CD4-positive, alpha-beta T cell treated with Interleukin-1 beta for 1 hour (primary cell): Measurements from ENCODE around the gene ZBTB16.

ENCODE experiments used
- DNase-seq, 2 donors: peaks; one replicate each; pipeline ENCODE4 v3.0.0-alpha.2; 2020 to 2022

ZBTB16 gene

DNA sequence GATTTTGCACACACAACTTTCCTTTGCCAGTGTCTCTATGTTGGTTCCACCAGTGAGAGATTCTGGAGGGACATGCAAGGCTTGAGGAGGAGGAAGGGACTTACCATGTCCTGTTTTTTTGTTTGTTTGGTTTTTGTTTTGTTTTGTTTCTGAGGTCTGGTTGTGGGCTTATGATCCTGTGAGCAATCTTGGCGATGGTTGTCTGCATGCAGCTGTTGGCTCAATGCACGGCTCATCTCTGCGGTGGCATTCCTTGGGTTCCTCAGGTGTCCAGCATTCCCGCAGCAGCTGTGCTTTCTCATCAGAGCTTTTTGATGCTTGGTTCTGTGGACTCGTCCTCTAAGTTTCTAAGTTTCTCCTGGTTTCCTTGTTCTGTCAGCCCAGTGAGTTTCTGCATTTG is 231.9 kb downstream of the ZBTB16 start:
- DNase-seq = no peak

DNA sequence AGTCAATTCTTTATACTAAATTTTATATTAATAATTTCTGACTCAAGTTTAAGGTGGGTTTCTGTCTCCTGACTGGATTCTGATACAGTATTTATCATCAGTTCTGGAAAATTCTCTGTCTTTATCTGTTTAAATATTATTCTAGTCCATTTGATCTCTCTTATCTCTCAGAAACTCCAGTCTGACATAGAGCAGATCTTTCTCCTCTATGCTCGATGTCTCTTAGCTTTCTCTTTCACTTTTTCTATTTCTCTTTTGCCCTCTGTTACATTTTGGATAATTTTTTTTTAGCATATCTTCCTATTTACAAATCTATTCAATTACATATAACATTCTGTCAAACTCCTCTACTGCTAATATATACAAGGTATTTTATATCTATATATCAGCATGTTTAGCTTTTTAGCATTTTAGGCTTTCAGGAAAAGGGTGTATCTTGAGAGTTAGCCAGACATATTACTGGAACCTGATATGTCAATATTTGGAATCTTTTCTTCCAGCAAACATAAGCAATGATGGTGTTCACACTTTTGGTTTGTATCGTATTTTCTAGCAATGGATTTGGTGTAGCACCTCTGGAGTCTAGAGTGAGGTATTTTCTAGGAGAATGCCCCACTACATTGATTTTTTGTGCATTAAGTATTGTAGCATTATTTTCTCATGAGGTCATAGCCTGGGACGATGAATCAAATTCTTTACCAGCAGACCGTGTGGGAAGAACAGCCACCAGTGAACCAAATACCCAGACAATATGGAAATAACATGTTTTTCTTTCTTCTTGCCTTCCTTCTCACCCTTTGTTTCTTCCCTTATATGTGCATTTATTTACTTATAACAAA is 232.6 kb downstream of the ZBTB16 start:
- DNase-seq = no peak

DNA sequence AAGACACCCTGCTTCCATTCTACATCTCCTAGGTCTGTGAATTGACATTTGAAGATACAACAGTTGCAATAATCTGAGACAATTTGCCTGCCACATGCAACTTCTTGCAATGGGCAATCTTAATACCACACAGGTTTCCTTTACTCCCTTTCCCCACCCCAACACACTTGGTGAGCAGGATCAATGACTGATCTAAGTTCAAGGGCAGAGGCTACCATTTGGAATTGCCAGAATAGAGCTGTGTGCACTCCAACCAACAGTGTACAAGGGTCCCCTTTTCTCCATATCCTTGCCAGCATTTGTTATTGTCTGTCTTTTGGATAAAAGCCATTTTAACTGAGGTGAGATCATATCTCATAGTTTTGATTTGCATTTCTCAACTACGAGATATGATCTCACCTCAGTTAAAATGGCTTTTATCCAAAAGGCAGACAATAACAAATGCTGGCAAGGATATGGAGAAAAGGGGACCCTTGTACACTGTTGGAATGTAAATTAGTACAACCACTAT is 233.7 kb downstream of the ZBTB16 start:
- DNase-seq = no peak

DNA sequence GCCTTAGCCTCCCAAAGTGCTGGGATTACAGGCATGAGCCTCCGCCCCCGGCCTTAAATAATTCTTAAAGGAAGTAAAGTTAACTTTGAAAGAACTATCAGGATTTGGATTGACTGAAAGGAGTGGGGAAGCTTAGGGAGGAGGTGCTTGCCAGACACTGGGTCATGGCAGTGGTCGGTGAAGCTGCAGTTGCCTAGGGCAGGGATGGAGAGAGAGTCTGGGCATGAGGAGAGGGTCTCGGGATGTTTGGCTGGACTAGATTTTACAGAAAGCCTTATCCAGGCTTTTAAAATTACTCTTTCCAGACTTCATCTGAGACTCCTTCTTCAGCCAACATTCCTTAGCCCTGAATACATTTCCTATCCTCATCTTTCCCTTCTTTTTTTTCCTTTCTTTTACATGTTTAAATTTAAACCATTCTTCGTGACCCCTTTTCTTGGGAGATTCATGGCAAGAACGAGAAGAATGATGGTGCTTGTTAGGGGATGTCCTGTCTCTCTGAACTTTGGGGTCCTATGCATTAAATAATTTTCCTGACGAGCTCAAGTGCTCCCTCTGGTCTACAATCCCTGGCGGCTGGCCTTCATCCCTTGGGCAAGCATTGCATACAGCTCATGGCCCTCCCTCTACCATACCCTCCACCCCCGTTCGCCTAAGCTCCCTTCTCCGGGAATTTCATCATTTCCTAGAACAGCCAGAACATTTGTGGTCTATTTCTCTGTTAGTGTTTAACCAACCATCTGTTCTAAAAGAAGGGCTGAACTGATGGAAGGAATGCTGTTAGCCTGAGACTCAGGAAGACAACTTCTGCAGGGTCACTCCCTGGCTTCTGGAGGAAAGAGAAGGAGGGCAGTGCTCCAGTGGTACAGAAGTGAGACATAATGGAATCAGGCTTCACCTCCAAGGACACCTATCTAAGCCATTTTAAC is 236.4 kb downstream of the ZBTB16 start, which contains the start of gene NNMT:
TSS of gene NNMT (plus strand) at position 724 of the 929 bp plus-strand sequence. CDS start at position 882, 158 bp downstream.
- no peak for DNase-seq

DNA sequence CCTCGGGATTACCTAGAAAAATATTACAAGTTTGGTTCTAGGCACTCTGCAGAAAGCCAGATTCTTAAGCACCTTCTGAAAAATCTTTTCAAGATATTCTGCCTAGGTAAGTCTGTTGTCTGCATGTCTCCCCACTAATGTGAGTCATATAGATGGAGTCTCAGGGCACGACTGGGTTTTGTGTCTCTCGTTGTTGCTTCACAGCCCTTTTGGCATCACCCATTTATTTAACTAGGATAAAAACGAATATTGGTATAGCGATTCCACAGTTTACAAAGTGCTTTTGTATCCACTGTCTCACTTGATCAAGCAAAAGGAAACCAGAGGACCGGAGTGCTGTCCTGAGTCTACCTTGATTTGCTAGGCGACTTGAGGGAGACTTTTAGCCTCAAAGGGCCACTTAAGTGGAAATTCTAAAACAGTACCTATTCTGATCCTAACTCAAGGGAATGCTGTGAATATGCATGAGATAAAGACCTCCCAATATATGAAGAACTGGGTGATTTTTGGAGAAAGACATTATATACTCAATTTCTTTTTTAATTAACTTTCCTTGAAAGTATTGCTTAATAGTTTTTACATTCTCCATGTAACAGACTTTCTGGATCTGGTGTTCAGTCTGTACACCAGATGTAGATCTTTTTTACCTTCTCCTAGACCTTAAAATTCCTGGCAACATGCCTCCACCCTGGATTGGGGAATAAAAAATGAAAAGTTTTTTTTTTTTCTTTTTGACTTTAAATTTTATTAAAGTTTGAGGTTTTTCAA is 237.3 kb downstream of the ZBTB16 start:
- DNase-seq = no peak

DNA sequence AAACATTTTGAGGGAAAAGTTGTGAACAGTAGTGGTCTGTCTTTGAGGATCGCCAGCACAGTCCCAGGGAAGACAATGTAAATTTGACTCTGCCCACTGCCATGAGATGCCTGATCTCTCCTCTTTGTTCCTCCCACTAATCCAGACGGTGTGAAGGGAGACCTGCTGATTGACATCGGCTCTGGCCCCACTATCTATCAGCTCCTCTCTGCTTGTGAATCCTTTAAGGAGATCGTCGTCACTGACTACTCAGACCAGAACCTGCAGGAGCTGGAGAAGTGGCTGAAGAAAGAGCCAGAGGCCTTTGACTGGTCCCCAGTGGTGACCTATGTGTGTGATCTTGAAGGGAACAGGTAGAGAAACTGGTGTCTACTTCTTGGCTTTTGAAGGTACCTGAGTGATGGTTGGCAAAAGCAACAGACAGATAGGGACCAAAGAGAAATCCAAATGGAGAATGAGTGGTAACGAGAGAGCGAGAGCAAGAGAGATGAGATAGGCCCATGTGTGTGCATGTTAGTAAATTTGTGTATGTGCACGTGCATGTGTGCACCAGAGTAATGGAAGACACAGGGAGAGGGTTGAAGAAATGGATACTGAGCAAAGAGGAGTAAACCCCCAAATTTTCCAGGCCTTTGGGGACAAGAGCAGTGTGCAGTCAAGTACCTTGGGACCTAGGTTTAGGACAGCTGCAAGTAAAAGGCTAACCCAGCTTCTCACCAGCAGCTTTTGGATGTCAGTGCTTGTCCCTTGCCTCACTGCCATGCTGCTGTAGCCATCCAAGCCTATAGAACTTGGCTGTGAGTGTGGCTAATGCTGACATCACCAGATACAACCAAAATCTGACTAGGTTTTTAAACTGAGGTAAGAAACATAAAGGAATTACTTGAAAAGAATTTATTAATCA is 238.5 kb downstream of the ZBTB16 start:
- no peak for DNase-seq

DNA sequence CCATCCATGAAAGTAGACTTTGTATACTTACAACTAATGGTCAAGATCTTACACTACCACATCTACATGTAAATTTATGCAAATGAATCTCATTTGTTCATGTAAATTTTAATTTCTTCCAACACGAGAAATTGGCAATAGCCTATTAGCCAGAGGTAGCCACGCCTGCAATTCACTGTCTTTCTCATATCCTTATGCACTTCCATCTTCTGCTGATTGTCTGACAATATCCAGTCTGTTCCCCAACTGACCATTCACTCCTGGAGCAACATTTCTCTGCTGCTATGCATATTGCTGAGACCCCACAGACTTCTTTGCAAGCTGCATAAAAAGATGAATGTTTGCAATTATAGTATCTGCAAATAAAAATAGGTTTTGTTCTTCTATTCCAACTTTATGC is 239.2 kb downstream of the ZBTB16 start:
- no peak for DNase-seq
